HEK293 (cell line): ENCODE data around the gene RNF32.

Source experiments
- CTCF ChIA-PET: fragments of 350-600 bp; formaldehyde crosslinking; extraction: SDS; loops from one replicate; lab custom pipeline; 2021; ENCODE audit warnings: antibody characterized with exemption; lab: Yijun Ruan, JAX
- POLR2A ChIA-PET: fragments of 300-600 bp; formaldehyde crosslinking; extraction: SDS; loops from one replicate; lab custom pipeline; 2020; ENCODE audit warnings: antibody characterized with exemption, inconsistent platforms; lab: Yijun Ruan, JAX
- H3K27ac ChIP-seq: fragments of 200-500 bp; sonication (Bioruptor generic); 2 replicates; pipeline ENCODE4 v1.5.1; 2014; ENCODE audit warnings: low read depth, low read length, control low read depth, inconsistent platforms; ENCODE audit errors: extremely low read depth
- H3K36me3 ChIP-seq, 2 experiments: fragments of 200-500 bp in 1 of 2; sonication (Bioruptor generic) in 1 of 2; 1 replicate in 1 of 2; 2 replicates in 1 of 2; pipeline ENCODE4 v1.5.1; 2014 to 2017; ENCODE audit warnings: inconsistent platforms in 2 of 2, low read length in 2 of 2; ENCODE audit not compliant: control insufficient read depth in 2 of 2, insufficient read depth in 1 of 2
- H3K4me1 ChIP-seq: fragments of 200-500 bp; sonication (Bioruptor generic); 2 replicates; pipeline ENCODE4 v1.5.1; 2014; ENCODE audit warnings: mild to moderate bottlenecking, low read length, inconsistent platforms; ENCODE audit not compliant: control insufficient read depth, insufficient read depth
- H3K4me3 ChIP-seq: 2 replicates; pipeline ENCODE4 v1.5.1; 2011; ENCODE audit warnings: low read depth, mild to moderate bottlenecking, control low read depth, low read length, moderate library complexity
- H3K9me3 ChIP-seq: fragments of 200-500 bp; sonication (Bioruptor generic); 2 replicates; pipeline ENCODE4 v1.5.1; 2014; ENCODE audit warnings: low read depth, low read length, inconsistent platforms; ENCODE audit not compliant: control insufficient read depth, insufficient read depth
- GLI4 ChIP-seq: fragments of 450-650 bp; formaldehyde crosslinking; IDR thresholded peaks from 2 replicates; pipeline ENCODE4 v1.5.1; 2016; ENCODE audit warnings: missing biosample characterization, missing genetic modification characterization
- OVOL3 ChIP-seq: fragments of 450-650 bp; formaldehyde crosslinking; IDR thresholded peaks from 2 replicates; pipeline ENCODE4 v1.5.1; 2016; ENCODE audit warnings: missing biosample characterization, missing genetic modification characterization
- SALL2 ChIP-seq: fragments of 450-650 bp; formaldehyde crosslinking; IDR thresholded peaks from 2 replicates; pipeline ENCODE4 v1.5.0; 2017; ENCODE audit warnings: missing biosample characterization, mild to moderate bottlenecking, missing genetic modification characterization, borderline replicate concordance
- SCRT1 ChIP-seq: fragments of 450-650 bp; formaldehyde crosslinking; IDR thresholded peaks from 2 replicates; pipeline ENCODE4 v1.5.1; 2016; ENCODE audit warnings: missing biosample characterization, missing genetic modification characterization, borderline replicate concordance
- SP3 ChIP-seq: fragments of 450-650 bp; formaldehyde crosslinking; IDR thresholded peaks from 2 replicates; pipeline ENCODE4 v1.5.1; 2016; ENCODE audit warnings: missing biosample characterization, missing genetic modification characterization
- YY1 ChIP-seq: fragments of 450-650 bp; formaldehyde crosslinking; IDR thresholded peaks from 2 replicates; pipeline ENCODE4 v1.5.1; 2018; ENCODE audit warnings: missing biosample characterization, missing genetic modification characterization
- ZBTB26 ChIP-seq: fragments of 450-650 bp; formaldehyde crosslinking; optimal IDR thresholded peaks from 2 replicates; pipeline ENCODE3; 2016; ENCODE audit warnings: missing biosample characterization, mild to moderate bottlenecking, missing genetic modification characterization
- ZNF121 ChIP-seq: fragments of 450-650 bp; formaldehyde crosslinking; IDR thresholded peaks from 2 replicates; pipeline ENCODE4 v1.5.1; 2016; ENCODE audit warnings: missing biosample characterization, missing genetic modification characterization
- ZNF211 ChIP-seq: fragments of 450-650 bp; formaldehyde crosslinking; IDR thresholded peaks from 2 replicates; pipeline ENCODE4 v1.5.1; 2016; ENCODE audit warnings: low read depth, missing biosample characterization, missing genetic modification characterization
- ZNF239 ChIP-seq: fragments of 450-650 bp; formaldehyde crosslinking; IDR thresholded peaks from 2 replicates; pipeline ENCODE4 v1.5.1; 2016; ENCODE audit warnings: missing biosample characterization, missing genetic modification characterization
- ZNF248 ChIP-seq: fragments of 450-650 bp; formaldehyde crosslinking; IDR thresholded peaks from 2 replicates; pipeline ENCODE4 v1.5.1; 2017; ENCODE audit warnings: missing biosample characterization, missing genetic modification characterization
- ZNF274 ChIP-seq, 2 experiments: fragments of 200-500 bp in 1 of 2; fragments of 450-650 bp in 1 of 2; sonication (Bioruptor generic) in 1 of 2; formaldehyde crosslinking in 1 of 2; IDR thresholded peaks; 2 replicates each; pipeline versions ENCODE4 v1.5.1 to v1.6.1; 2014 to 2016; ENCODE audit warnings: borderline replicate concordance in 1 of 2, inconsistent platforms in 1 of 2, low read length in 1 of 2, missing biosample characterization in 1 of 2, missing genetic modification characterization in 1 of 2
- ZNF354C ChIP-seq: fragments of 450-650 bp; formaldehyde crosslinking; IDR thresholded peaks from 2 replicates; pipeline ENCODE4 v1.5.1; 2016; ENCODE audit warnings: missing biosample characterization, missing genetic modification characterization, low read depth, borderline replicate concordance
- ZNF366 ChIP-seq: fragments of 450-650 bp; formaldehyde crosslinking; conservative IDR thresholded peaks from 2 replicates; pipeline ENCODE4 v1.5.1; 2016; ENCODE audit warnings: missing biosample characterization, missing genetic modification characterization
- ZNF391 ChIP-seq: fragments of 450-650 bp; formaldehyde crosslinking; IDR thresholded peaks from 2 replicates; pipeline ENCODE4 v1.5.1; 2016; ENCODE audit warnings: low read depth, missing biosample characterization, missing genetic modification characterization, borderline replicate concordance
- ZNF433 ChIP-seq: fragments of 450-650 bp; formaldehyde crosslinking; IDR thresholded peaks from 2 replicates; pipeline ENCODE4 v1.5.1; 2016; ENCODE audit warnings: missing biosample characterization, missing genetic modification characterization, low read depth
- ZNF449 ChIP-seq: fragments of 450-650 bp; formaldehyde crosslinking; IDR thresholded peaks from 2 replicates; pipeline ENCODE4 v1.5.1; 2017; ENCODE audit warnings: missing biosample characterization, mild to moderate bottlenecking, missing genetic modification characterization, moderate library complexity
- ZNF561 ChIP-seq: fragments of 450-650 bp; IDR thresholded peaks from 2 replicates; pipeline ENCODE4 v1.5.1; 2018; ENCODE audit warnings: missing biosample characterization, missing genetic modification characterization, borderline replicate concordance
- ZNF571 ChIP-seq: fragments of 450-650 bp; formaldehyde crosslinking; IDR thresholded peaks from 2 replicates; pipeline ENCODE4 v1.5.0; 2017; ENCODE audit warnings: missing biosample characterization, missing genetic modification characterization
- ZNF677 ChIP-seq: fragments of 450-650 bp; IDR thresholded peaks from 2 replicates; pipeline ENCODE4 v1.5.0; 2018; ENCODE audit warnings: missing biosample characterization, mild to moderate bottlenecking, missing genetic modification characterization, moderate library complexity
- TF ChIP-seq, protein P1 (sequence below): fragments of 450-650 bp; formaldehyde crosslinking; IDR thresholded peaks from 2 replicates; pipeline ENCODE4 v1.5.1; 2017; ENCODE audit warnings: missing biosample characterization, missing genetic modification characterization

The RNF32 gene

DNA sequence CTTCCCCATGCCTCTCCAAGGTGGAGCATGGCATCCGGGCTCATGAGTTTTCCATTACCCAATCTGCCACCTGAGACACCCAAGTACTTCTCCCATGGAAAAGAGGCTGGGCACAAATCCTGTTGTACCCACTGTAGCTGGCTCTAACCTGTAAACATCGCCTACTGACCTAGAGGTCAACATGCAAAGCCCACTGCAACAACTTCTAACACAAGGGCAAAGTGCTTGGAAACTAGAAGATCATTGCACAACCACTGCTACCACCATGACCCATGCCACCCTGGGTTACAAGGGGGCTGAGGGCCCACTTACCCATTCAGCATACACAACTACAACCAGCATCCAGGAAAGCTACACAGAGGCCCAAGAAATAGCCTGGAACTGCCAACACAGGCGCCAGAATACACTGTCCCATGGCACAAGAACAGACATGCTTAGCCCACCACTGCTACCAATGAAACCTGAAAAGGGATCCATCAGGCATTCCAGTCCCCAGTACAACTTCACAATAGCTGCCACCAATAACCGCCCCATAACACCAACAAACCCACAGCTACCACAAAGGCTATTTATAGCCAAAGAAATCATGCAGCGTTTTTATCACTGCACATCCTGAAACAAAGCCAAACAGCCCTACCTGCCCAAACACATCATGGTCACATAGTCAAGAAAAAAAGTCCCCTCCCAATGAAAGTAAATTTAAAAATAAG is 63.4 kb downstream of the RNF32 start:
- Histone ChIP-seq H3K27ac (no peak overlapping the region), H3K9me3 (no peaks in the 10 kb centered on the region), H3K4me3 (no peak overlapping the region)
- CTCF ChIA-PET, result no interaction called here
- TF ChIP-seq SALL2 (tag by site-specific recombination), result no peak
- no peak for TF ChIP-seq ZNF366
- no peak for TF ChIP-seq ZBTB26 (tag by site-specific recombination)
- TF ChIP-seq ZNF391 (tag by site-specific recombination), result no peak
- TF ChIP-seq, all 188 proteins: peak for 0
- POLR2A ChIA-PET, result no interaction called here
- H3K4me1 ChIP-seq, result no peaks in the 10 kb centered on the region; the same call in 1 of the 2 replicates
- H3K36me3 ChIP-seq, result peaks cover 0 to 19% of the 10 kb centered on the region in 2 experiments; a peak in 1 of 3 replicates

GRCh38 chr7:156722043-156722826 is 81.7 kb downstream of the RNF32 start:
- POLR2A ChIA-PET, result no interaction called here
- H3K4me1 ChIP-seq, result no peaks in the 10 kb centered on the region
- H3K36me3 ChIP-seq, result peaks cover 0 to 6% of the 10 kb centered on the region in 2 experiments; a peak in 1 of 3 replicates
- no peak overlapping the region for H3K27ac ChIP-seq
- CTCF ChIA-PET, result interaction anchor here (1.6 kb wide), 1 partner anchor 8 kb away, joined by 3 read pairs; no protein-coding TSS in a partner anchor
- no peak for TF ChIP-seq ZNF248 (tag by site-specific recombination)
- TF ChIP-seq, protein P1, sequence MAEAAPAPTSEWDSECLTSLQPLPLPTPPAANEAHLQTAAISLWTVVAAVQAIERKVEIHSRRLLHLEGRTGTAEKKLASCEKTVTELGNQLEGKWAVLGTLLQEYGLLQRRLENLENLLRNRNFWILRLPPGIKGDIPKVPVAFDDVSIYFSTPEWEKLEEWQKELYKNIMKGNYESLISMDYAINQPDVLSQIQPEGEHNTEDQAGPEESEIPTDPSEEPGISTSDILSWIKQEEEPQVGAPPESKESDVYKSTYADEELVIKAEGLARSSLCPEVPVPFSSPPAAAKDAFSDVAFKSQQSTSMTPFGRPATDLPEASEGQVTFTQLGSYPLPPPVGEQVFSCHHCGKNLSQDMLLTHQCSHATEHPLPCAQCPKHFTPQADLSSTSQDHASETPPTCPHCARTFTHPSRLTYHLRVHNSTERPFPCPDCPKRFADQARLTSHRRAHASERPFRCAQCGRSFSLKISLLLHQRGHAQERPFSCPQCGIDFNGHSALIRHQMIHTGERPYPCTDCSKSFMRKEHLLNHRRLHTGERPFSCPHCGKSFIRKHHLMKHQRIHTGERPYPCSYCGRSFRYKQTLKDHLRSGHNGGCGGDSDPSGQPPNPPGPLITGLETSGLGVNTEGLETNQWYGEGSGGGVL (tag by site-specific recombination), result no peak
- no peak overlapping the region for H3K4me3 ChIP-seq
- H3K9me3 ChIP-seq, result no peaks in the 10 kb centered on the region

- Histone ChIP-seq H3K27ac (no peak overlapping the region), H3K9me3 (no peaks in the 10 kb centered on the region), H3K36me3 (no peaks in the 10 kb centered on the region), H3K4me3 (no peak overlapping the region), H3K4me1 (no peaks in the 10 kb centered on the region)
- ChIA-PET POLR2A (no interaction called here), CTCF (interaction anchor here (0.7 kb wide), 1 partner anchor 541 kb away, joined by 3 read pairs; no protein-coding TSS in a partner anchor)
- TF ChIP-seq GLI4, result no peak
- TF ChIP-seq YY1 (tag by site-specific recombination), result no peak
These were observed 84.5 kb downstream of the RNF32 start for GRCh38 chr7:156725073-156725472.

DNA sequence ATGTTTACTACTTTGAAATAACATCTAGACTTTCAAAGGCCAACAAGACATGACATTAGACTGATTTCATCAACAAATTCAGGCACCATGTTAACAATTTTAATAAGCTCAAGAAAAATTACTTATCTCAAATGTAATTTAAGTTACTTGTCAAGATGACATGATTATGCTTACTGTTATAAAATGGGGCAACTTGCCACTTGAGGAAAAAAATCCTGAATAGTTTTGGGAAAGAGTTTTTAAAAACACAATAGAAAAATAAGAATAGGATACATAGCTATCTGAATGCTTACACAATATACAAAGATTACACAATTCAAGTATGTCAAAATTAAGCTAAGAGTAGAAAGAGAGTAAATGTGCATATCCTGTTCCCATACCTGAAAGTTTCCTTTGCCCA is 85.4 kb downstream of the RNF32 start:
- CTCF ChIA-PET, result interaction anchor here (0.7 kb wide), 1 partner anchor 43 kb away, joined by 3 read pairs; no protein-coding TSS in a partner anchor

More for the DNA sequence above, 85.4 kb downstream of the RNF32 start:
- Histone ChIP-seq H3K9me3 (no peaks in the 10 kb centered on the region), H3K27ac (no peak overlapping the region), H3K4me3 (no peak overlapping the region), H3K36me3 (no peaks in the 10 kb centered on the region), H3K4me1 (no peaks in the 10 kb centered on the region)
- POLR2A ChIA-PET, result no interaction called here
- no peak for TF ChIP-seq ZNF433 (tag by site-specific recombination)
- no peak for TF ChIP-seq SCRT1 (tag by site-specific recombination)
- no peak for TF ChIP-seq ZNF239
- TF ChIP-seq ZNF449, result no peak
- TF ChIP-seq ZNF677, result no peak
- no peak for TF ChIP-seq ZNF571
- no peak for TF ChIP-seq ZNF561 (tag by site-specific recombination)
- TF ChIP-seq OVOL3 (tag by site-specific recombination), result no peak
- TF ChIP-seq ZNF274 (IDR thresholded peaks at IDR 0.05; ENCODE audit: low read length), result no peak
- TF ChIP-seq ZNF274 (tag by site-specific recombination; IDR thresholded peaks at IDR 0.05; ENCODE audit: borderline replicate concordance), result no peak
- TF ChIP-seq ZNF354C (tag by site-specific recombination), result no peak
- no peak for TF ChIP-seq ZNF121
- no peak for TF ChIP-seq SP3 (tag by site-specific recombination)
- no peak for TF ChIP-seq ZNF211 (tag by site-specific recombination)
